ENCODE measurements around the gene ABCB9. TPM values are rescaled to one million over a fixed set of nuclear protein-coding genes. Genes with fewer than 3 reads are reported as not detected.
"Not testable (repeated sequence)": the region's sequence is repeated elsewhere in the genome, so short reads cannot be mapped to it uniquely, and the experiment has no call there.

ABCB9 gene
- total RNA-seq, 4 donors from 2014 or later: 0.40 to 15.3 (median 9.2) TPM

GRCh38 chr12:122946690-122947341, 19.4 kb downstream of the ABCB9 start:
- H3K4me1 ChIP-seq: peaks cover 11 to 46% (median 29%) of the 10 kb centered on the region in 4 donors
- TF ChIP-seq POLR2A (IDR thresholded peaks at IDR 0.05) (peak; percentile 17), POLR2AphosphoS5 (IDR thresholded peaks at IDR 0.05) (peak in 2 of 3 donors; percentile 73 to 80), CTCF (IDR thresholded peaks at IDR 0.05) (peak in 4 of 5 experiments; percentile 12 to 47 (median 22)), EP300 (IDR thresholded peaks at IDR 0.05; ENCODE audit: low read depth) (no peak)
- H3K9me3 ChIP-seq: no peaks in the 10 kb centered on the region
- H3K27me3 ChIP-seq: no peaks in the 10 kb centered on the region
- peak; percentile 88 for DNase-seq
- H3K4me3 ChIP-seq: no peak overlapping the region
- in situ Hi-C loops (cut with MboI; ENCODE audit: low pct_ligation_motif_present in 1 of 4, low pct_unique_long_range_greater_than_20kb in 1 of 4, low sequenced_read_pairs in 3 of 4): no loop called here
- intact Hi-C loops (cut with DNase I; ENCODE audit: low total_unique reads): no loop called here
- WGBS, 2 donors (ENCODE audit: low coverage in 1 of 2): 54% methylated on average over 10 of the region's 10 CpGs; no CpG with 5 or more reads in 1 of the 2 donors
- peak overlapping the region; percentile 65 to 77 (median 70) for H3K27ac ChIP-seq
- H3K36me3 ChIP-seq: no peaks in the 10 kb centered on the region

DNA sequence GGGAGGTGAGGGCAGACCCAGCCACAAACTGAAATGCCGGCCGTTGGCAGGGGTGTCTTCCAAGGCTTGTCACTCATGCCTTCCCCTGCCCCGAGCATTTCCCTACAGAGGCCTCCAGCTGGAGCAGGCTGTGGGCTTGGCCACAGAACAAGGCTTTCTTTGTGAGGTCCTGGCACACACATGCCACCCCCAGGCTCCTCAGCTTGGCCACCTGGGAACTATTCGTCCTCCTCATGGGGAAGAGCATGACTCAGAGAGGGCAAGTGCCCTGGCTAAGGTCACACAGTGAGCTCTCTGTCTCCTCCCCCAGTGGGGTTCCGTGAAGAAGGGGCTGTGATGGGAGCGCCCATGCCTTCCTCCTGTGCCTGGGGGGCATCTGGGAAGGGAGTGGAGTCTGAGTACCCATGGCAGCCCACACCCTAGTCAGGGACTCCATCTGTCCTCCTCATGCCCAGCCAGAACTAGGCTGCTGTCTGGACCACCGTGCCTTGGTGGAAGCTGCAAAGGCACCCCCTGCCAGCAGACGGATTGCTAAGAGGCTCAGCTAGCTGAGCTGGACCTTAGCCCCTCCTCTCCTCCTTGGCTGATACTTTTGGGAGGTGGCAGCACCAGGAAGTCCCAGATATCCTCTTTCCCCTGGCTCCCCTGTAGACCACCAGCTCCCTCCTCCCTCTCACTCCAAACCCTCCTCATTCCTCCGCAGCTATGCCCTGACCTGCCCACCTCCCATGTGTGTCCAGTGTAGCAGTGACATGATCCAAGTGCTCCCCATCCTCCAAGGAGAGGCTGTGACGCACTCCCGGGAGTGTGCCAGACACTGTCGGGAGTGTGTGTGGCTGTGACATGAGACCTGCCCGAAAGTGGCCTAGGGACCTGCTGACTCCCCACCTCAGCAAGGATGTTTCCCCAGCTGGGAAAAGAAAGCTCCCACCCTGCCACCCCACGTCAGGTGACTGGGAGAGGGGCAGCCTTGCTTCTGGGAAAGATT, 21.4 kb downstream of the ABCB9 start:
- H3K27me3 ChIP-seq: no peaks in the 10 kb centered on the region
- H3K4me1 ChIP-seq: peaks cover 10 to 33% (median 23%) of the 10 kb centered on the region in 4 donors
- H3K36me3 ChIP-seq: no peaks in the 10 kb centered on the region
- H3K4me3 ChIP-seq: no peak overlapping the region
- H3K9me3 ChIP-seq: no peaks in the 10 kb centered on the region
- intact Hi-C loops (cut with DNase I; ENCODE audit: low total_unique reads): no loop called here
- no peak for TF ChIP-seq POLR2A (IDR thresholded peaks at IDR 0.05)
- TF ChIP-seq EP300 (IDR thresholded peaks at IDR 0.05; ENCODE audit: low read depth): no peak
- no peak for TF ChIP-seq POLR2AphosphoS5 (IDR thresholded peaks at IDR 0.05)
- TF ChIP-seq CTCF (IDR thresholded peaks at IDR 0.05): no peak
- WGBS, 2 donors (ENCODE audit: low coverage in 1 of 2): 71% methylated on average over 14 of the region's 14 CpGs; no CpG with 5 or more reads in 1 of the 2 donors
- DNase-seq: peak; percentile 36
- peak overlapping the region in 1 of 4 donors; percentile 4 for H3K27ac ChIP-seq
- in situ Hi-C loops (cut with MboI; ENCODE audit: low pct_ligation_motif_present in 1 of 4, low pct_unique_long_range_greater_than_20kb in 1 of 4, low sequenced_read_pairs in 3 of 4): no loop called here

DNA sequence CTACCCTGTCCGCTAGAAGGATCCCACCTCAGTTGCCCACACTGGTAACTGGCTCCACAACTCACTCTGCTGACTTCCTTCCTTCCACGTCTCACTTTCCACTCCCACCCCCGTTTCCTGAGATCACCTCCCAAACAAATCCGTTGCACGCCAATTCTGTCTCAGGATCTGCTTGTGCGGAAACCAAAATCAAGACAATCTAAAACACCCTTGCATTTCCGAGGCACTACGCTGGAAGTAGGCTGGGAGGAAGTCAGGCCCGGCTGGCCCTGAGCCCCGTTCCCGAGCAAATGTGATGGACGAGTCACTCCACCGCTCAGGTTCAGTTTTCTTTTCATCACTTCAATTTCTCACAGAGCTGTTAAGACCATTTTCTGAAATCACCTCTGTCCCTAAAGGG, 23.1 kb downstream of the ABCB9 start:
- H3K27me3 ChIP-seq: no peaks in the 10 kb centered on the region
- H3K27ac ChIP-seq: peak overlapping the region in 1 of 4 donors; percentile 46
- no peaks in the 10 kb centered on the region for H3K9me3 ChIP-seq
- H3K4me1 ChIP-seq: peaks cover 10 to 33% (median 23%) of the 10 kb centered on the region in 4 donors
- H3K4me3 ChIP-seq: no peak overlapping the region
- intact Hi-C loops (cut with DNase I; ENCODE audit: low total_unique reads): no loop called here
- no peaks in the 10 kb centered on the region for H3K36me3 ChIP-seq
- in situ Hi-C loops (cut with MboI; ENCODE audit: low pct_ligation_motif_present in 1 of 4, low pct_unique_long_range_greater_than_20kb in 1 of 4, low sequenced_read_pairs in 3 of 4): no loop called here
- 75% methylated on average over 12 to 13 of the region's 13 CpGs for WGBS, 2 donors (ENCODE audit: low coverage in 1 of 2)
- no peak for TF ChIP-seq POLR2AphosphoS5 (IDR thresholded peaks at IDR 0.05)
- no peak for TF ChIP-seq POLR2A (IDR thresholded peaks at IDR 0.05)
- no peak for TF ChIP-seq CTCF (IDR thresholded peaks at IDR 0.05)
- TF ChIP-seq EP300 (IDR thresholded peaks at IDR 0.05; ENCODE audit: low read depth): no peak
- DNase-seq: no peak

GRCh38 chr12:122942637-122943036, 23.6 kb downstream of the ABCB9 start:
- no peak for DNase-seq
- 100% methylated on average over 1 to 2 of the region's 2 CpGs for WGBS, 2 donors (ENCODE audit: low coverage in 1 of 2)
- no peaks in the 10 kb centered on the region for H3K36me3 ChIP-seq
- H3K4me3 ChIP-seq: no peak overlapping the region
- H3K27ac ChIP-seq: peak overlapping the region in 1 of 4 donors; percentile 37
- no peaks in the 10 kb centered on the region for H3K27me3 ChIP-seq
- H3K9me3 ChIP-seq: no peaks in the 10 kb centered on the region
- in situ Hi-C loops (cut with MboI; ENCODE audit: low pct_ligation_motif_present in 1 of 4, low pct_unique_long_range_greater_than_20kb in 1 of 4, low sequenced_read_pairs in 3 of 4): no loop called here
- no peak for TF ChIP-seq CTCF (IDR thresholded peaks at IDR 0.05)
- no peak for TF ChIP-seq POLR2AphosphoS5 (IDR thresholded peaks at IDR 0.05)
- TF ChIP-seq EP300 (IDR thresholded peaks at IDR 0.05; ENCODE audit: low read depth): no peak
- TF ChIP-seq POLR2A (IDR thresholded peaks at IDR 0.05): no peak
- H3K4me1 ChIP-seq: peaks cover 6 to 30% (median 20%) of the 10 kb centered on the region in 4 donors
- intact Hi-C loops (cut with DNase I; ENCODE audit: low total_unique reads): no loop called here

GRCh38 chr12:122941351-122941750, 24.9 kb downstream of the ABCB9 start:
- H3K4me1 ChIP-seq: peaks cover 0 to 17% (median 8%) of the 10 kb centered on the region in 4 donors
- in situ Hi-C loops (cut with MboI; ENCODE audit: low pct_ligation_motif_present in 1 of 4, low pct_unique_long_range_greater_than_20kb in 1 of 4, low sequenced_read_pairs in 3 of 4); intact Hi-C loops (cut with DNase I; ENCODE audit: low total_unique reads); DNase-seq; H3K9me3 ChIP-seq; H3K27ac ChIP-seq; H3K4me3 ChIP-seq; H3K27me3 ChIP-seq; H3K36me3 ChIP-seq: not testable (repeated sequence)
- WGBS, 2 donors (ENCODE audit: low coverage in 1 of 2): 80 to 82% methylated on average over 3 to 5 of the region's 5 CpGs
